CD4-positive, alpha-beta memory T cell (primary cell): ENCODE results near the gene KRI1. TPM values are rescaled to one million over a fixed set of nuclear protein-coding genes. Genes with fewer than 3 reads are reported as not detected.
"Not testable (repeated sequence)": the region's sequence is repeated elsewhere in the genome, so short reads cannot be mapped to it uniquely, and the experiment has no call there.

Source experiments
- CTCF ChIA-PET: fragments of 350-600 bp; sonication (Branson Sonifier 250); formaldehyde crosslinking; loops from one replicate; lab custom pipeline; 2021; ENCODE audit warnings: inconsistent platforms; ENCODE audit not compliant: partially characterized antibody; lab: Charles Lee
- POLR2A ChIA-PET: fragments of 350-600 bp; sonication (Branson Sonifier 250); formaldehyde crosslinking; loops from one replicate; lab custom pipeline; 2021; ENCODE audit not compliant: partially characterized antibody; lab: Charles Lee
- DNase-seq, 5 donors: peaks; one replicate each; pipeline versions ENCODE4 v3.0.0 to v3.0.0-alpha.2; 2020 to 2022; ENCODE audit warnings: mixed read lengths in 1 of 5
- H3K27ac ChIP-seq: one replicate; pipeline ENCODE4 v1.7.0; 2013; ENCODE audit warnings: low read depth, low read length
- H3K27me3 ChIP-seq: 2 replicates; pipeline ENCODE4 v1.7.0; 2013; ENCODE audit warnings: mild to moderate bottlenecking, low read length, moderate library complexity; ENCODE audit not compliant: insufficient read depth
- H3K36me3 ChIP-seq: 2 replicates; pipeline ENCODE4 v1.7.0; 2013; ENCODE audit warnings: mild to moderate bottlenecking, low read length, moderate library complexity; ENCODE audit not compliant: insufficient read depth
- H3K4me1 ChIP-seq: 2 replicates; pipeline ENCODE4 v1.7.0; 2013; ENCODE audit warnings: mild to moderate bottlenecking, low read length, moderate library complexity; ENCODE audit not compliant: insufficient read depth
- H3K4me3 ChIP-seq, 2 donors: one replicate each; pipeline ENCODE4 v1.7.0; 2013; ENCODE audit warnings: low read length in 2 of 2, mild to moderate bottlenecking in 1 of 2
- H3K9me3 ChIP-seq, 2 donors: one replicate each; pipeline ENCODE4 v1.7.0; 2013; ENCODE audit warnings: low read length in 2 of 2, control low read depth in 1 of 2; ENCODE audit not compliant: control insufficient read depth in 1 of 2
- H3K27ac Mint-ChIP-seq, 7 donors: one replicate each; pipeline ENCODE4 v1.8.0; 2020 to 2021; ENCODE audit warnings: mixed read lengths in 7 of 7, mild to moderate bottlenecking in 6 of 7, inconsistent platforms in 3 of 7, moderate library complexity in 3 of 7
- H3K27me3 Mint-ChIP-seq, 2 donors: one replicate each; pipeline ENCODE4 v1.8.0; 2020 to 2021; ENCODE audit warnings: mixed read lengths in 2 of 2
- H3K36me3 Mint-ChIP-seq, 2 donors: one replicate each; pipeline ENCODE4 v1.8.0; 2020 to 2021; ENCODE audit warnings: mixed read lengths in 2 of 2, inconsistent platforms in 1 of 2, mild to moderate bottlenecking in 1 of 2
- H3K4me1 Mint-ChIP-seq, 4 donors: one replicate each; pipeline ENCODE4 v1.8.0; 2020 to 2021; ENCODE audit warnings: mixed read lengths in 4 of 4, mild to moderate bottlenecking in 1 of 4
- H3K4me3 Mint-ChIP-seq, 8 donors: one replicate each; pipeline ENCODE4 v1.8.0; 2020 to 2021; ENCODE audit warnings: mixed read lengths in 8 of 8, mild to moderate bottlenecking in 7 of 8, moderate library complexity in 6 of 8, inconsistent platforms in 3 of 8
- H3K9me3 Mint-ChIP-seq, 8 donors: one replicate each; pipeline ENCODE4 v1.8.0; 2020 to 2021; ENCODE audit warnings: mixed read lengths in 8 of 8, mild to moderate bottlenecking in 5 of 8, inconsistent platforms in 3 of 8, moderate library complexity in 1 of 8
- intact Hi-C: fragments of 100-400 bp; cut with micrococcal nuclease; formaldehyde crosslinking; loops from one replicate; pipeline ENCODE4 v1.15.1; 2023
- polyA plus RNA-seq, 2 donors: library from polyadenylated mRNA; unstranded; fragments of 300-500 nt; fragmentation: Illumina TruSeq; gene quantifications; one replicate each; pipeline ENCODE4 v1.2.3, GENCODE V29; 2021
- total RNA-seq, 2 experiments: library from RNA; stranded (reverse); gene quantifications; one replicate each; pipeline ENCODE4 v1.2.3, GENCODE V29; 2021

Gene KRI1
- total and polyA plus RNA-seq, 4 experiments from 2014 or later = 3.2 to 73.0 (median 54.5) TPM

DNA sequence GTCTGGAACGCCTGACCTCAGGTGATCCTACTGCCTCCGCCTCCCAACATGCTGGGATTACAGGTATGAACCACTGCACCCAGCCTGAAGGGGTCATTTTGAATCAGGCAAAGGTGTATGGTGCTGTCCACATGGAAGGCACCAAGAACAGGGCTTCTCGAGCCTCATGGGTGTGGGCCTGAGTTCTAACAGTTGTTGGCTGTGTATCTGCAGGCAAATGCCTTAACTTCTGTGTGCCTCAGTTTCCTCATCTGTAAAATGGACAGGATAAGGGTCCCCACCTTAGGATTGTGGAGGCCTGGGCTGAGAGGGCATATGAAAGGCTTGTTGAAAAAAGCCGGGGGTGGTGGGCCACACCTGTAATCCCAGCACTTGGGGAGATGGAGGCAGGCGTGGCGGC lies 12.1 kb upstream of the KRI1 start:
- CTCF ChIA-PET = interaction anchor here (5.7 to 9.3 kb wide), 2 partner anchors 69 to 122 kb away, joined by 126 to 473 read pairs; partner anchors contain the start of gene QTRT1
- intact Hi-C loops = no loop called here

DNA sequence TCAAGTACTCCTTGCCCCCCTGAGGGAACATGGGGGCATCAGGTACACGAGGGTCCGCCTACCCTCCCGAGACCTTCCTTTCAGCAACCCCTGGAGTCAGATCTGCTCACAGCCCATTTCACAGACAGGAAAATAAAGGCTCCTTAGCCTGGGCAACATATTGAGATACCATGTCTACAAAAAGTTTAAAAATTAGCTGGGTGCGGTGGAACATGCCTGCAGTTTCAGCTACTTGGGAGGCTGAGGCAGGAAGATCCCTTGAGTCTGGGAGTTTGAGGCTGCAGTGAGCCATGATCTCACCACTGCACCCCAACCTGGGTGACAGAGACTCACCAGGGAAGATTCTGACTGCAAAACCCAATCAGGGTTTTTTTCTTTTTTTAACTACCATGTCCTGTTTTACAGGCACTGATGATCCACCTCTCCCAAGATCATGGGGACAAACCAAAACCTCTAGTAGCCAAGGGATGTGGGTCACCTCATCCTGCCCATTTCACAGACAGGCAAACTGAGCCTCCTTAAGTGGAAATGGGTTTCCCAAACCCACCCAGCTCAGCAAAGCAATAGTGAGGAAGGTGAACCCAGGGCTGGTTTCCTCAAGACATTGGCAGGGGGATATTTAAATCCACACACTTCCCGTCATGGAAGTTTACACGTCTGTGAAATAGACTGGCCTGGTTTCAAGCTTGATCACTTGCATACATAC lies 9.4 kb upstream of the KRI1 start:
- intact Hi-C loops = no loop called here
- no peak overlapping the region for H3K4me3 Mint-ChIP-seq
- CTCF ChIA-PET = interaction anchor here (0.6 to 2.6 kb wide), 6 partner anchors 9 to 92 kb away, joined by 3 to 14 read pairs (median 4); partner anchors contain the start of gene KRI1

More for the DNA sequence above, 12.1 kb upstream of the KRI1 start:
- Mint-ChIP-seq H3K9me3 (no peaks in the 10 kb centered on the region), H3K27me3 (peaks cover 2% of the 10 kb centered on the region in 2 donors), H3K27ac (no peak overlapping the region), H3K4me1 (peaks cover 5 to 9% (median 6%) of the 10 kb centered on the region in 4 donors), H3K36me3 (no peaks in the 10 kb centered on the region), H3K4me3 (no peak overlapping the region)
- H3K9me3 ChIP-seq = no peaks in the 10 kb centered on the region
- H3K27me3 ChIP-seq = no peaks in the 10 kb centered on the region
- peaks cover 9% of the 10 kb centered on the region for H3K4me1 ChIP-seq
- H3K27ac ChIP-seq = no peak overlapping the region
- no peak for DNase-seq
- H3K4me3 ChIP-seq = no peak overlapping the region
- POLR2A ChIA-PET = no interaction called here
- H3K36me3 ChIP-seq = no peaks in the 10 kb centered on the region

DNA sequence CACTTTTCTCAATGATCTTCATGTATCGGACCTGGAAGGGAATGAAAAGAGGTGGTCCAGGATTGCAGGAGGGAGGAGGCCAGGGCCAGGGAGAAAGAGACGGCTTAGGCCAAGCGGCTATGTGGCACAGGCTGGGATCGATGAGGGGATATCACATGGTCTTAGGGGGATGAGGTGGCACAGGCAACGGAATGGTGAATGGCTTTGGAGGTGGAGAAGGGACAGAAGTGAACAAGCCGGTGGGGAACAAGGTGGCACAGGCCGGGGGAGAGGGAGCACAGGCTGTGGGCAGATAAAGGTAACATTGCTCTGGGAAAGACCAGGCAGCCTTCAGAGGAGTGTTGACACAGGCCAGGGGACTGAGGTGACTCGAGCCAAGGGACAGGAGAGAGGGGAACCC lies 8.7 kb upstream of the KRI1 start:
- Histone ChIP-seq H3K4me3 (no peak overlapping the region), H3K27ac (no peak overlapping the region), H3K4me1 (peaks cover 8% of the 10 kb centered on the region), H3K9me3 (no peaks in the 10 kb centered on the region), H3K36me3 (no peaks in the 10 kb centered on the region), H3K27me3 (no peaks in the 10 kb centered on the region)
- Mint-ChIP-seq H3K27me3 (no peaks in the 10 kb centered on the region), H3K27ac (peak overlapping the region in 2 of 7 donors; percentile 13 to 66), H3K36me3 (no peaks in the 10 kb centered on the region), H3K4me1 (peaks cover 4 to 9% (median 7%) of the 10 kb centered on the region in 4 donors), H3K4me3 (no peak overlapping the region), H3K9me3 (no peaks in the 10 kb centered on the region)
- intact Hi-C loops = no loop called here
- ChIA-PET CTCF (interaction anchor here (0.9 to 5.6 kb wide), 4 partner anchors 8 to 76 kb away, joined by 3 to 51 read pairs (median 6); partner anchors contain the start of genes ATG4D and KRI1), POLR2A (no interaction called here)
- no peak for DNase-seq

More for the DNA sequence above, 9.4 kb upstream of the KRI1 start:
- no peaks in the 10 kb centered on the region for H3K27me3 Mint-ChIP-seq
- H3K9me3 Mint-ChIP-seq = no peaks in the 10 kb centered on the region
- no peak for DNase-seq
- H3K27me3 ChIP-seq = no peaks in the 10 kb centered on the region
- H3K4me1 Mint-ChIP-seq = peaks cover 4 to 7% (median 7%) of the 10 kb centered on the region in 4 donors
- H3K27ac ChIP-seq = no peak overlapping the region
- no peaks in the 10 kb centered on the region for H3K36me3 Mint-ChIP-seq
- POLR2A ChIA-PET = interaction anchor here (0.6 kb wide), 1 partner anchor 142 kb away, joined by 3 read pairs; no protein-coding TSS in a partner anchor
- H3K27ac Mint-ChIP-seq = peak overlapping the region in 3 of 7 donors; percentile 13 to 70 (median 50)
- no peaks in the 10 kb centered on the region for H3K36me3 ChIP-seq
- no peaks in the 10 kb centered on the region for H3K9me3 ChIP-seq
- H3K4me1 ChIP-seq = peaks cover 7% of the 10 kb centered on the region
- no peak overlapping the region for H3K4me3 ChIP-seq

DNA sequence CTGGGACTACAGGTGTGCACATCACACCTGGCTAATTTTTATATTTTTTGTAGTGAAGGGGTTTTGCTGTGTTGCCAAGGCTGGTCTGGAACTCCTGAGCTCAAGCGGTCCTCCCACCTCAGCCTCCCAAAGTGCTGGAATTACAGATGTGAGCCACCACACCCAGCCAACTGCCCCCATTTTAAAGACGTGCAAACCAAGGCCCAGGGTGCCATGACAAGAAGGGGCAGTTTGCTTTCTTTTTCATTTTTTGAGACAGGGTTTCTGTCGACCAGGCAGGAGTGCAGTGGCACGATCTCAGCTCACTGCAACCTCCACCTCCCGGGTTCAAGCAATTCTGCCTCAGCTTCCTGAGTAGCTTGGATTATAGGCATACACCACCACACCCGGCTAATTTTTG lies 8.0 kb upstream of the KRI1 start:
- H3K27me3 ChIP-seq, H3K27ac ChIP-seq, H3K4me3 ChIP-seq, H3K36me3 ChIP-seq, H3K36me3 Mint-ChIP-seq, intact Hi-C loops, H3K9me3 Mint-ChIP-seq, H3K27ac Mint-ChIP-seq, H3K4me3 Mint-ChIP-seq, H3K9me3 ChIP-seq, DNase-seq, H3K27me3 Mint-ChIP-seq: not testable (repeated sequence)
- ChIA-PET CTCF (interaction anchor here (0.7 to 5.6 kb wide), 12 partner anchors 15 to 126 kb away, joined by 3 to 51 read pairs (median 4); partner anchors contain the start of gene ATG4D), POLR2A (interaction anchor here (2.4 kb wide), 1 partner anchor 21 kb away, joined by 13 read pairs; no protein-coding TSS in a partner anchor)
- peaks cover 5 to 15% (median 12%) of the 10 kb centered on the region in 4 donors for H3K4me1 Mint-ChIP-seq
- H3K4me1 ChIP-seq = peaks cover 12% of the 10 kb centered on the region

DNA sequence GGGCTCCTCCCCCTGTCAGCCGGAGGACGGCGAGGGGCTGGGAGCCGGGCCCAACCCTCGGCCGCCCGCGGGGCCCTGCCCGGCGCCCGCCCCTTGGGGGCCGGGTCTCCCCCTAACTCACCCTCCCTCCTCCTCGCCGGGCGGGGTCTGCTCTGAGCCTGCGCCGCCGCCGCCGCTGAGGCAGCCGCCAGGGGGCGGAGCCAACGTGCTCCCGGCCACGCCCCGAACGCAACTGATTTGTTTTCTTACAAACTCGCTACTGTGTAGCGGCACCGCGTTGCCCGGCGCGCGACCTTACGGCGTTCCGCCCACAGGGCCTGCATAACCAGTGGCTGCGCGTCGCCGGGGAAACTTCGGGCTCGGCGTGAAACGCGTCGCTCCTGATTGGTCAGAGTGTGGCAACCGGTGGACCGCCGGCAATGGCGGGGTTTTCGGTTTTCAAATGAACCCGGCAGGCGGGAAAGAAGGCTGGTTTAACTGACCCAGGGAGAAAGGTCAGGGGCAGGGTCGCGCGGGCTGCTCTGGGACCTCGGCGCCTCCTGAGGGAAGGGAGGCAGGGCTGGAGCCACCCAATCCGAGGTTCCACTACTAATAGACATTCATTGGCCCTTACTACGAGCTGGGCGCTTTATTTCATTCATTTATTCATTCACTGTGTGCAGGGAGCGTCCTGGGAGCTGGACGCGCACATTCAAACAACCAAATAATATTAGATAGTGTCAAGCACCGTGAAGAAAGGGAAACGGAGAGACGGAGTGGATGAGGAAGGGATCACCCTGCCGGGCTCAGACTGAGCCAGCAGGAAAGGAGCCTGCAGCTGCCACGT lies 3.2 kb upstream of the KRI1 start, which contains the start of gene CDKN2D:
CDKN2D (minus strand) TSS at position 154 of the 826 bp plus-strand sequence. CDS start 326 bp downstream, outside the sequence.
- Mint-ChIP-seq H3K27ac (peak within 1 kb of the TSS; percentile 95 to 99 (median 98)), H3K4me3 (peak within 1 kb of the TSS; percentile 90 to 99 (median 98)), H3K36me3 (peaks cover 10 to 28% of the 10 kb centered on the region in 2 donors), H3K27me3 (no peaks in the 10 kb centered on the region), H3K4me1 (peaks cover 25 to 58% (median 36%) of the 10 kb centered on the region in 4 donors), H3K9me3 (peaks cover 0 to 2% (median 0%) of the 10 kb centered on the region in 8 donors)
- CTCF ChIA-PET = interaction anchor here (0.7 to 5.6 kb wide), 8 partner anchors 12 to 166 kb away, joined by 3 to 51 read pairs (median 4); partner anchors contain the start of genes ATG4D and CDC37
- intact Hi-C loops = loop anchor here (1.0 to 5.0 kb wide), 6 partner anchors 26 to 303 kb away; partner anchors contain the start of genes ATG4D, CARM1 and CDC37
- H3K36me3 ChIP-seq = no peaks in the 10 kb centered on the region
- DNase-seq = peak; percentile 99 to 100 (median 100)
- POLR2A ChIA-PET = interaction anchor here (0.6 to 10.2 kb wide), 12 partner anchors 15 to 163 kb away, joined by 3 to 128 read pairs (median 8); partner anchors contain the start of genes ATG4D, QTRT1 and S1PR5
- H3K4me1 ChIP-seq = peaks cover 40% of the 10 kb centered on the region
- H3K4me3 ChIP-seq = peak within 1 kb of the TSS; percentile 92 to 97
- H3K27me3 ChIP-seq = no peaks in the 10 kb centered on the region
- peak within 1 kb of the TSS; percentile 94 for H3K27ac ChIP-seq
- H3K9me3 ChIP-seq = no peaks in the 10 kb centered on the region

DNA sequence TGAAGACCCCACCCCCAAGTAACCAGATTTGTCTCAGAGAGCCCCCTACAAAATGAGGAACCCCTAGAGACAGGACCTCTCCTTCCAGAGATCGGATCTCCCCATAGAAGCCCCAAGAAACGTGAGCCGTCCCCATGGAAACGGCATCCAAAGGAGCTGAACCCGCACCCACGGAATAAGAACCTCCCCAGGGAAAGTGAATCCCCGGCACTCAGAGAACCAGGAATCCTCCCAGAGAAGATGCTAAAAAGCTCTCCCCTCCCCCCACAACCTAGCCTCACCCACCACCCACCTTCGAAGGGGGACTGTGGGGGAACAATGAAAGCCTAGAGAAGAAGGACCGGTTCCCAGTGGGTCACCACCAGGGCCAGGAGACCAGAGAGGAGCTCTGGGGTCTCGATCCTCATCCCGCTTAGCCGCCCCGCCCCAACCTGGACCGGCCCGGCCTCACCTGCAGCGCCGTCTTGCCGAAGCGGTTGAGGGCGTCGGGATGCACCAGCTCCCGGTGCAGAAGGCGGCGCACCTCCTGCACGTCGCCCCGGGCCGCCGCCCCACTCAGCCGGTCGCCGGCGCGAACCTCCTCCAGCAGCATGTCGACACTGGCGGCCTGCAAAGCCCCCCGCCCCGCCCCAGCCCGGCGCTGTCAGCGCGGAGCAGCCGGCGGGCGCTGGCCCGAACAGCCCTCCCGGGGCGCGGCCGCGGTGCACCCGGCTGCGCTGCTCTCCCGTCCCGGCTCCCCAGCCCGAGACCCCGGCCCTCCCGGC lies 2.4 kb upstream of the KRI1 start:
- peaks cover 40% of the 10 kb centered on the region for H3K4me1 ChIP-seq
- peaks cover 0 to 2% (median 0%) of the 10 kb centered on the region in 8 donors for H3K9me3 Mint-ChIP-seq

More for the DNA sequence above, 2.4 kb upstream of the KRI1 start:
- H3K4me3 ChIP-seq = peak overlapping the region; percentile 92 to 97
- CTCF ChIA-PET = interaction anchor here (1.0 to 1.7 kb wide), 8 partner anchors 11 to 165 kb away, joined by 3 to 7 read pairs (median 4); partner anchors contain the start of gene CDC37
- Mint-ChIP-seq H3K27me3 (no peaks in the 10 kb centered on the region), H3K36me3 (peaks cover 10 to 28% of the 10 kb centered on the region in 2 donors), H3K4me1 (peaks cover 25 to 58% (median 36%) of the 10 kb centered on the region in 4 donors), H3K4me3 (peak overlapping the region; percentile 90 to 99 (median 98)), H3K27ac (peak overlapping the region; percentile 95 to 99 (median 98))
- intact Hi-C loops = loop anchor here (2.0 to 5.0 kb wide), 4 partner anchors 34 to 304 kb away; partner anchors contain the start of gene CARM1
- peak in 2 of 5 donors; percentile 19 to 75 for DNase-seq
- POLR2A ChIA-PET = interaction anchor here (0.6 to 10.2 kb wide), 18 partner anchors 8 to 268 kb away, joined by 3 to 128 read pairs (median 4); partner anchors contain the start of genes ATG4D, KEAP1, QTRT1 and S1PR5
- H3K36me3 ChIP-seq = no peaks in the 10 kb centered on the region
- H3K9me3 ChIP-seq = no peaks in the 10 kb centered on the region
- peak overlapping the region; percentile 94 for H3K27ac ChIP-seq
- no peaks in the 10 kb centered on the region for H3K27me3 ChIP-seq
